ENCODE data around the gene MATK. TPM values are rescaled to one million over a fixed set of nuclear protein-coding genes. Genes with fewer than 3 reads are reported as not detected.

The MATK gene
- total RNA-seq, 1 experiment from 2014 or later = 0.29 TPM

DNA sequence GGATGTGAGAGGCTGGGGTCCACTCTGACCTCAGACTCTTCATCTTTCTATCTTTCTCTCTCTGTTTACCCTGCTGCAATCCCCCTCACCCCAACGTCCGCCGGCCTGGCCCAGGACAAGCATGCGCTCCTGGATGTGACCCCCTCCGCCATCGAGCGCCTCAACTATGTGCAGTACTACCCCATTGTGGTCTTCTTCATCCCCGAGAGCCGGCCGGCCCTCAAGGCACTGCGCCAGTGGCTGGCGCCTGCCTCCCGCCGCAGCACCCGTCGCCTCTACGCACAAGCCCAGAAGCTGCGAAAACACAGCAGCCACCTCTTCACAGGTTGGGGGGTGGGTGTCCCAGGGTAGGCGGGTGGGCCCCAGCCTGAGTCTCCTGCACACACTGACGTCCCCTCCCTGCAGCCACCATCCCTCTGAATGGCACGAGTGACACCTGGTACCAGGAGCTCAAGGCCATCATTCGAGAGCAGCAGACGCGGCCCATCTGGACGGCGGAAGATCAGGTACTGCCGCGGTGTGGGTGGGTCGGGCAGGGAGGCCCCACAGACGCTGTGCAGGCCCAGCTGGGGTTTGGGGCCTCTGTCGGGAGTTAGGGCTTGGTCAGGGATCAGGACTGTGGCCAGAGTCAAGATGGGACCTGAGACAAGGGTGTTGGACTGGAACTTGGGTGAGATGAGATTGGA lies 39.7 kb downstream of the MATK start:
- Histone ChIP-seq H3K36me3 (ENCODE audit: control insufficient read depth, insufficient read depth, low read length) (peaks cover 2% of the 10 kb centered on the region; the same call in 1 of the 2 replicates), H3K4me3 (ENCODE audit: low read depth, low read length) (no peak overlapping the region), H3K4me1 (no peaks in the 10 kb centered on the region), H3K9me3 (no peaks in the 10 kb centered on the region), H3K27me3 (replicated peaks; ENCODE audit: control insufficient read depth, insufficient read depth, low read length) (no peaks in the 10 kb centered on the region)
- H3K27me3 Mint-ChIP-seq (ENCODE audit: insufficient read depth, unreplicated experiment) = no peaks in the 10 kb centered on the region
- POLR2A ChIA-PET = no interaction called here
- no peak for DNase-seq
- intact Hi-C loops (cut with micrococcal nuclease; ENCODE audit: unreplicated experiment) = no loop called here
- BruUV-seq (replicated peaks) = no TSS peak
- TF ChIP-seq, protein P1, sequence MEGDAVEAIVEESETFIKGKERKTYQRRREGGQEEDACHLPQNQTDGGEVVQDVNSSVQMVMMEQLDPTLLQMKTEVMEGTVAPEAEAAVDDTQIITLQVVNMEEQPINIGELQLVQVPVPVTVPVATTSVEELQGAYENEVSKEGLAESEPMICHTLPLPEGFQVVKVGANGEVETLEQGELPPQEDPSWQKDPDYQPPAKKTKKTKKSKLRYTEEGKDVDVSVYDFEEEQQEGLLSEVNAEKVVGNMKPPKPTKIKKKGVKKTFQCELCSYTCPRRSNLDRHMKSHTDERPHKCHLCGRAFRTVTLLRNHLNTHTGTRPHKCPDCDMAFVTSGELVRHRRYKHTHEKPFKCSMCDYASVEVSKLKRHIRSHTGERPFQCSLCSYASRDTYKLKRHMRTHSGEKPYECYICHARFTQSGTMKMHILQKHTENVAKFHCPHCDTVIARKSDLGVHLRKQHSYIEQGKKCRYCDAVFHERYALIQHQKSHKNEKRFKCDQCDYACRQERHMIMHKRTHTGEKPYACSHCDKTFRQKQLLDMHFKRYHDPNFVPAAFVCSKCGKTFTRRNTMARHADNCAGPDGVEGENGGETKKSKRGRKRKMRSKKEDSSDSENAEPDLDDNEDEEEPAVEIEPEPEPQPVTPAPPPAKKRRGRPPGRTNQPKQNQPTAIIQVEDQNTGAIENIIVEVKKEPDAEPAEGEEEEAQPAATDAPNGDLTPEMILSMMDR (IDR thresholded peaks at IDR 0.05; ENCODE audit: insufficient read depth in 1 of 2, low read depth in 1 of 2, low read length in 1 of 2, severe bottlenecking in 1 of 2, unreplicated experiment in 1 of 2) = no peak
- peaks cover 33% of the 10 kb centered on the region for H3K36me3 Mint-ChIP-seq (ENCODE audit: insufficient read depth, unreplicated experiment)
- CTCF ChIA-PET = interaction anchor here (0.7 kb wide), 1 partner anchor 161 kb away, joined by 9 read pairs; the partner anchor contains the start of gene GIPC3
- peak overlapping the region; percentile 35 for H3K27ac Mint-ChIP-seq (ENCODE audit: unreplicated experiment)
- H3K4me1 Mint-ChIP-seq (ENCODE audit: low read depth, unreplicated experiment) = no peaks in the 10 kb centered on the region
- no peaks in the 10 kb centered on the region for H3K9me3 Mint-ChIP-seq (ENCODE audit: unreplicated experiment)
- no peak overlapping the region for H3K4me3 Mint-ChIP-seq (ENCODE audit: unreplicated experiment)

DNA sequence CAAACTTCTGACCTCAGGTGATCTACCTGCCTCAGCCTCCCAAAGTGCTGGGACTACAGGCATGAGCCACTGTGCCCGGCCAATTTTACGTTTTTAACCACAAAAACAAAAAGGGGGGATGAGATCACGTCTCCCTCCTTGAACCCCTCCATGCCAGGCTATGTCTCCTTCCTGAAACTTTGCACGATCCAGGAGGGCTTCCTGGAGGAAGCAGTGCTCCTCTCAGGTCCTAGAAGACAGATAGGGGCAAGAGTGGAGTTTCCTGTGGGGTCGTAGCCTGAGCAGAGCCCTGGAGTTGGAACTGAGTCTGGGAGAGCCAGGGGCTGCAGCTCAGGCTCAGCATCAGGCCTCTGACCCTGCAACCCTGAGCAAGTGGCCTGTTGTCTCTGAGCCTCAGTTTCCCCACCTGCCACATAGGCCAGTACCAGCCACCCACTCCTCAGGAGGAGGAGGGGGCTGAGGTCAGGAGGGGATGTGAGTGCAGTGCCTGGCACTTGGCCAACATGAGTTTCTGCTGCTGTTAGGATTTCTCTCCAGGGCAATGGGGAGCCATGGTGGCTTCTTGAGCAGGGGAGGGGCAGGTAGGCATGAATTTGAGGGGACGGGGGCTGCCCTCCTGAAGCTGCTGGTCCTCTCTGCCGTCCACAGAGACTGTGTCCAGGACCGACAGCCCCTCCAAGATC lies 40.7 kb downstream of the MATK start:
- ChIA-PET CTCF (no interaction called here), POLR2A (no interaction called here)
- no peaks in the 10 kb centered on the region for H3K9me3 Mint-ChIP-seq (ENCODE audit: unreplicated experiment)
- peaks cover 2% of the 10 kb centered on the region; the same call in 1 of the 2 replicates for H3K36me3 ChIP-seq (ENCODE audit: control insufficient read depth, insufficient read depth, low read length)
- intact Hi-C loops (cut with micrococcal nuclease; ENCODE audit: unreplicated experiment) = no loop called here
- H3K4me1 ChIP-seq = no peaks in the 10 kb centered on the region
- TF ChIP-seq, protein P1 (IDR thresholded peaks at IDR 0.05; ENCODE audit: insufficient read depth in 1 of 2, low read depth in 1 of 2, low read length in 1 of 2, severe bottlenecking in 1 of 2, unreplicated experiment in 1 of 2) = no peak
- DNase-seq = no peak
- H3K4me3 Mint-ChIP-seq (ENCODE audit: unreplicated experiment) = no peak overlapping the region
- no peak overlapping the region for H3K4me3 ChIP-seq (ENCODE audit: low read depth, low read length)
- no peaks in the 10 kb centered on the region for H3K27me3 ChIP-seq (replicated peaks; ENCODE audit: control insufficient read depth, insufficient read depth, low read length)
- peaks cover 25% of the 10 kb centered on the region for H3K36me3 Mint-ChIP-seq (ENCODE audit: insufficient read depth, unreplicated experiment)
- H3K27me3 Mint-ChIP-seq (ENCODE audit: insufficient read depth, unreplicated experiment) = no peaks in the 10 kb centered on the region
- H3K27ac Mint-ChIP-seq (ENCODE audit: unreplicated experiment) = no peak overlapping the region
- no TSS peak for BruUV-seq (replicated peaks)
- no peaks in the 10 kb centered on the region for H3K4me1 Mint-ChIP-seq (ENCODE audit: low read depth, unreplicated experiment)
- no peaks in the 10 kb centered on the region for H3K9me3 ChIP-seq

DNA sequence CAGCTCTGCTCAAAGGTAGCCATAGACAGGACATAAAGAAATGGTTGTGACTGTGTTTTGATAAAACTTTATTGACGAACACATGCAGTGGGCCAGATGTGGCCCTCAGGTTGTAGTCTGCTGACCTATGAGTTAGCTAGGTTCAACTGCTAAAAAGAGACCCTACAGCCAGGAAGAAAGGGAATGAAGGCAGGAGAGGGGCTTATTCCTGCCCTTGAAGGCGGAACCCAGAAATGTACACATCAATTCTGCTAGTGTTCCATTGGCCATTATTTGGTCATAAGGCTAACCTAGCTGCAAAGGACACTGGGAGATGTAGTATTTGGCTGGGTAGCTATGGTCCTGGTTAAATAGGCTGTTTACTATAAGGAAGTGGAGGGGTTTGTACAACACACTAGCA lies 42.7 kb downstream of the MATK start:
- CTCF ChIA-PET = no interaction called here
- peaks cover 25% of the 10 kb centered on the region for H3K36me3 Mint-ChIP-seq (ENCODE audit: insufficient read depth, unreplicated experiment)
- Histone ChIP-seq H3K9me3 (no peaks in the 10 kb centered on the region), H3K27me3 (replicated peaks; ENCODE audit: control insufficient read depth, insufficient read depth, low read length) (no peaks in the 10 kb centered on the region), H3K4me1 (no peaks in the 10 kb centered on the region), H3K36me3 (ENCODE audit: control insufficient read depth, insufficient read depth, low read length) (no peaks in the 10 kb centered on the region; the same call in 1 of the 2 replicates), H3K4me3 (ENCODE audit: low read depth, low read length) (no peak overlapping the region)
- no peak overlapping the region for H3K27ac Mint-ChIP-seq (ENCODE audit: unreplicated experiment)
- no peaks in the 10 kb centered on the region for H3K4me1 Mint-ChIP-seq (ENCODE audit: low read depth, unreplicated experiment)
- no peaks in the 10 kb centered on the region for H3K27me3 Mint-ChIP-seq (ENCODE audit: insufficient read depth, unreplicated experiment)
- intact Hi-C loops (cut with micrococcal nuclease; ENCODE audit: unreplicated experiment) = no loop called here
- H3K9me3 Mint-ChIP-seq (ENCODE audit: unreplicated experiment) = no peaks in the 10 kb centered on the region
- DNase-seq = peak in 1 of 2 experiments; percentile 19
- H3K4me3 Mint-ChIP-seq (ENCODE audit: unreplicated experiment) = no peak overlapping the region
- POLR2A ChIA-PET = no interaction called here
- BruUV-seq (replicated peaks) = no TSS peak
- TF ChIP-seq, protein P1 (IDR thresholded peaks at IDR 0.05; ENCODE audit: insufficient read depth in 1 of 2, low read depth in 1 of 2, low read length in 1 of 2, severe bottlenecking in 1 of 2, unreplicated experiment in 1 of 2) = no peak
